Keratinocyte (primary cell): ENCODE data around the gene POLK. TPM values are rescaled to one million over a fixed set of nuclear protein-coding genes. Genes with fewer than 3 reads are reported as not detected.
"Not testable (repeated sequence)": the region's sequence is repeated elsewhere in the genome, so short reads cannot be mapped to it uniquely, and the experiment has no call there.

ENCODE experiments used
- DNase-seq: peaks from one replicate; pipeline ENCODE4 v3.0.0-alpha.2; 2011; ENCODE audit warnings: low read depth, missing footprints, low spot score
- FAIRE-seq: peaks from 2 replicates; lab custom pipeline; 2011; peaks lifted over from hg19 to GRCh38; lab: Jason Lieb, UNC
- H2AFZ ChIP-seq: 2 replicates; pipeline ENCODE4 v1.6.0; 2012; ENCODE audit warnings: low read length, control low read depth, inconsistent platforms; ENCODE audit not compliant: control insufficient read depth
- H3K27ac ChIP-seq: 2 replicates; pipeline ENCODE4 v1.5.1; 2011; ENCODE audit warnings: low read length; ENCODE audit not compliant: control insufficient read depth, insufficient read depth
- H3K27me3 ChIP-seq: 3 replicates; pipeline ENCODE4 v1.6.0; 2011; ENCODE audit warnings: low read length; ENCODE audit not compliant: control insufficient read depth, insufficient read depth; ENCODE audit errors: extremely low read depth
- H3K36me3 ChIP-seq, 2 experiments: 2 replicates in 1 of 2; 3 replicates in 1 of 2; pipeline ENCODE4 v1.5.1; 2011; ENCODE audit warnings: low read length in 2 of 2, mild to moderate bottlenecking in 1 of 2; ENCODE audit not compliant: control insufficient read depth in 2 of 2, insufficient read depth in 2 of 2; ENCODE audit errors: extremely low read depth in 1 of 2
- H3K4me1 ChIP-seq: 3 replicates; pipeline ENCODE4 v1.5.1; 2011; ENCODE audit warnings: low read length; ENCODE audit not compliant: control insufficient read depth, insufficient read depth; ENCODE audit errors: extremely low read depth
- H3K4me2 ChIP-seq: 3 replicates; pipeline ENCODE4 v1.6.0; 2011; ENCODE audit warnings: low read depth, low read length; ENCODE audit not compliant: control insufficient read depth, insufficient read depth; ENCODE audit errors: extremely low read depth
- H3K4me3 ChIP-seq, 3 experiments: fragments of 200-600 bp in 1 of 3; sonication (generic) in 1 of 3; 2 replicates in 2 of 3; 3 replicates in 1 of 3; pipeline ENCODE4 v1.5.1; 2011 to 2016; ENCODE audit warnings: low read length in 3 of 3, mild to moderate bottlenecking in 3 of 3, control low read depth in 2 of 3, inconsistent platforms in 1 of 3, low read depth in 1 of 3, mixed read lengths in 1 of 3, mixed run types in 1 of 3, moderate library complexity in 1 of 3; ENCODE audit not compliant: control insufficient read depth in 2 of 3, insufficient read depth in 2 of 3; ENCODE audit errors: extremely low read depth in 1 of 3
- H3K79me2 ChIP-seq: 2 replicates; pipeline ENCODE4 v1.6.0; 2012; ENCODE audit warnings: low read length; ENCODE audit not compliant: control insufficient read depth, insufficient read depth
- H3K9ac ChIP-seq: 3 replicates; pipeline ENCODE4 v1.6.0; 2011; ENCODE audit warnings: low read length; ENCODE audit not compliant: control insufficient read depth, insufficient read depth; ENCODE audit errors: extremely low read depth
- H3K9me1 ChIP-seq: 3 replicates; pipeline ENCODE4 v1.6.0; 2011; ENCODE audit warnings: low read length; ENCODE audit not compliant: control insufficient read depth, insufficient read depth; ENCODE audit errors: extremely low read depth
- H3K9me3 ChIP-seq: 2 replicates; pipeline ENCODE4 v1.5.1; 2012; ENCODE audit warnings: low read depth, low read length; ENCODE audit not compliant: control insufficient read depth
- H4K20me1 ChIP-seq: 3 replicates; pipeline ENCODE4 v1.6.0; 2011; ENCODE audit warnings: low read length; ENCODE audit not compliant: control insufficient read depth, insufficient read depth; ENCODE audit errors: extremely low read depth
- EZH2 ChIP-seq: IDR thresholded peaks from one replicate; pipeline ENCODE4 v1.6.1; 2012; ENCODE audit warnings: inconsistent platforms, mild to moderate bottlenecking, low read length, moderate library complexity
- dilution Hi-C: fragments of 300-500 bp; cut with MboI; formaldehyde crosslinking; loops from one replicate; pipeline ENCODE4 v1.7.0; 2020; ENCODE audit warnings: low sequenced_read_pairs; ENCODE audit not compliant: extremely low pct_ligation_motif_present
- polyA plus RNA-seq, 5 experiments: library from polyadenylated mRNA; depleted of rRNA in 3 of 5; stranded (reverse) in 3 of 5; stranded (forward) in 1 of 5; unstranded in 1 of 5; fragments of >200 nt; gene quantifications; 1 replicate in 1 of 5; 2 replicates in 3 of 5; 3 replicates in 1 of 5; pipeline versions ENCODE4 v1.2.1 to v1.2.3, GENCODE V29; 2011 to 2012; ENCODE audit warnings: missing spikeins in 2 of 5, low read depth in 1 of 5, low replicate concordance in 1 of 5
- TF ChIP-seq, protein P1 (sequence below), 3 experiments: IDR thresholded peaks in 1 of 3; conservative IDR thresholded peaks in 1 of 3; optimal IDR thresholded peaks in 1 of 3; 2 replicates in 2 of 3; 3 replicates in 1 of 3; pipeline versions ENCODE3 to v1.5.1; 2011; ENCODE audit warnings: low read length in 3 of 3, mild to moderate bottlenecking in 3 of 3, moderate library complexity in 2 of 3, control low read depth in 1 of 3, inconsistent platforms in 1 of 3; ENCODE audit not compliant: insufficient read depth in 2 of 3; ENCODE audit errors: extremely low read depth in 1 of 3

The POLK gene
- polyA plus RNA-seq, 1 donor (not counting 4 experiments of a cell fraction or from before 2014, with no cell fraction given), result 25.8 TPM

DNA sequence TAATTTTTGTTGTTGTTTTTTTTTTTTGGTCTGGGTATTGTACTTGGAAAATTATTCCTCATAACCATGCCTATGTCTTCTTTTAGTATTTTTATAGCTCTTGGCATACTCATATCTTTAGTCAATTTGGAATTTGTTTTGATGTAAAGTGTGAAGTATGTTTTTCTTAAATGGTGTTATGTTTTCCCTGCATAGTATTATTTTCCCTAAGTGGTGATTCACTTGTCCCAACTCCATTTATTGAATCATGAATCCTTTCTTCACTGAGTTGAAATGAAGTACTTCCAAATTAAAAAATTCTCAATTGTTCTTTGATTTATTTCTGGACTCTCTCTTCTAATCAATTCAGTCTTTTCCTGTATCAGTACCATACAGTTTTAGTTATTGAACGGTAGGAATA lies 46.5 kb downstream of the POLK start:
- dilution Hi-C loops, result no loop called here
- FAIRE-seq, result no peak

DNA sequence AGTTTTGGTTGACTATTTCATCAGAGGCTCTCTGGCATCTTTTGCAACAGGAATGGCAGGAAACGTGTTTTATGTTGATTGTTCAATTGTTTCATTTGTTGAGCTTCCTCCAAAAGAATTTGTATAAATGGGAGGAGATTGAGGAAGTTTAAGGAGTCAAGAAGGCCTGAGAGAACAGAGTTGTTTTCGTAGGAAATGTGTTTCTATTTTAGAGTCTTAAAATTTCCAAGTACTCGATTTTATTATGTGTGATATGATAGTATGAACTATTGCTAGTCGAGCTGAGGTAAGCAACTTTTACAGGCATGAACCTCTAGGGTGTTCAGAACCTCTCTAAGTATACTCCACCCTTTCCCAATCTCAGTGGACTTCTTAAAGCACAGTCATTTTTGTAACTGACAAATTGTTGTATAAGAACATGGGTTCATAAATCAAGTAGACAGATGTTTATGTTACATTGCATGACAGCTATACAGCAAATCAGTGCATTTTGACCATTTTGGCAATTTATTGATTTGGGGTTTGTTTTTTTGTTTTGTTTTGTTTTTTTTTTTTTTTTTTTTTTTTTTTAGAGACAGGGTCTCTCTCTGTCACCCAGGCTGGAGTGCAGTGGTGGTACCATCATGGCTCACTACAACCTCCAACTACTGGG lies 47.4 kb downstream of the POLK start:
- Histone ChIP-seq H3K27me3 (no peaks in the 10 kb centered on the region), H3K27ac (no peak overlapping the region), H2AFZ (no peak overlapping the region), H3K4me1 (no peaks in the 10 kb centered on the region), H4K20me1 (no peaks in the 10 kb centered on the region), H3K36me3 (peaks cover 0 to under 1% of the 10 kb centered on the region in 2 experiments), H3K9me3 (no peaks in the 10 kb centered on the region), H3K4me3 (no peak overlapping the region), H3K9ac (no peak overlapping the region), H3K4me2 (no peak overlapping the region), H3K79me2 (peaks cover 25% of the 10 kb centered on the region), H3K9me1 (no peaks in the 10 kb centered on the region)
- DNase-seq (no peak), FAIRE-seq (no peak)
- no peak for TF ChIP-seq EZH2
- TF ChIP-seq, protein P1, sequence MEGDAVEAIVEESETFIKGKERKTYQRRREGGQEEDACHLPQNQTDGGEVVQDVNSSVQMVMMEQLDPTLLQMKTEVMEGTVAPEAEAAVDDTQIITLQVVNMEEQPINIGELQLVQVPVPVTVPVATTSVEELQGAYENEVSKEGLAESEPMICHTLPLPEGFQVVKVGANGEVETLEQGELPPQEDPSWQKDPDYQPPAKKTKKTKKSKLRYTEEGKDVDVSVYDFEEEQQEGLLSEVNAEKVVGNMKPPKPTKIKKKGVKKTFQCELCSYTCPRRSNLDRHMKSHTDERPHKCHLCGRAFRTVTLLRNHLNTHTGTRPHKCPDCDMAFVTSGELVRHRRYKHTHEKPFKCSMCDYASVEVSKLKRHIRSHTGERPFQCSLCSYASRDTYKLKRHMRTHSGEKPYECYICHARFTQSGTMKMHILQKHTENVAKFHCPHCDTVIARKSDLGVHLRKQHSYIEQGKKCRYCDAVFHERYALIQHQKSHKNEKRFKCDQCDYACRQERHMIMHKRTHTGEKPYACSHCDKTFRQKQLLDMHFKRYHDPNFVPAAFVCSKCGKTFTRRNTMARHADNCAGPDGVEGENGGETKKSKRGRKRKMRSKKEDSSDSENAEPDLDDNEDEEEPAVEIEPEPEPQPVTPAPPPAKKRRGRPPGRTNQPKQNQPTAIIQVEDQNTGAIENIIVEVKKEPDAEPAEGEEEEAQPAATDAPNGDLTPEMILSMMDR (optimal IDR thresholded peaks at IDR 0.05 in 1 of 3, IDR thresholded peaks at IDR 0.05 in 1 of 3, conservative IDR thresholded peaks at IDR 0.05 in 1 of 3; ENCODE audit: extremely low read depth in 1 of 3, insufficient read depth in 2 of 3, low read length in 3 of 3), result no peak
- dilution Hi-C loops, result no loop called here

More for the DNA sequence above, 46.5 kb downstream of the POLK start:
- Histone ChIP-seq H3K4me2 (no peak overlapping the region), H3K79me2 (peaks cover 25% of the 10 kb centered on the region), H3K36me3 (peaks cover 0 to 9% of the 10 kb centered on the region in 2 experiments), H3K27ac (no peak overlapping the region), H3K4me3 (no peak overlapping the region), H4K20me1 (no peaks in the 10 kb centered on the region), H3K9me1 (no peaks in the 10 kb centered on the region), H3K4me1 (no peaks in the 10 kb centered on the region), H2AFZ (no peak overlapping the region), H3K9me3 (no peaks in the 10 kb centered on the region), H3K27me3 (no peaks in the 10 kb centered on the region), H3K9ac (no peak overlapping the region)
- TF ChIP-seq, protein P1 (optimal IDR thresholded peaks at IDR 0.05 in 1 of 3, IDR thresholded peaks at IDR 0.05 in 1 of 3, conservative IDR thresholded peaks at IDR 0.05 in 1 of 3; ENCODE audit: extremely low read depth in 1 of 3, insufficient read depth in 2 of 3, low read length in 3 of 3), result no peak
- no peak for TF ChIP-seq EZH2
- DNase-seq, result no peak

DNA sequence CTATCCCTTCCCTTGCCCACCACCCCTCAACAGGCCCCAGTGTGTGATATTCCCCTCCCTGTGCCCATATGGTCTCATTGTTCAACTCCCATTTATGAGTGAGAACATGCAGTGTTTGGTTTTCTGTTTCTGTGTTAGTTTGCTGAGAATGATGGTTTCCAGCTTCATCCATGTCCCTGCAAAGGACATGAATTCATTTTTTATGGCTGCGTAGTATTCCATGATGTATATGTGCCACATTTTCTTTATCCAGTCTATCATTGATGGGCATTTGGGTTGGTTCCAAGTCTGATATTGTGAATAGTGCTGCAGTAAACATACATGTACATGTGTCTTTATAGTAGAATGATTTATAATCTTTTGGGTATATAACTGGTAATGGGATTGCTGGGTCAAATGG lies 49.0 kb downstream of the POLK start:
- H3K4me2 ChIP-seq, H3K4me1 ChIP-seq, dilution Hi-C loops, H3K9ac ChIP-seq, H3K9me1 ChIP-seq, H3K4me3 ChIP-seq, H3K27me3 ChIP-seq, H3K27ac ChIP-seq, H3K36me3 ChIP-seq, DNase-seq, H4K20me1 ChIP-seq, H2AFZ ChIP-seq, H3K9me3 ChIP-seq, FAIRE-seq: not testable (repeated sequence)
- H3K79me2 ChIP-seq, result peaks cover 30% of the 10 kb centered on the region
